ENCODE data around the gene ITPKB.
"Not testable (repeated sequence)": the region's sequence is repeated elsewhere in the genome, so short reads cannot be mapped to it uniquely, and the experiment has no call there.

Gene ITPKB

DNA sequence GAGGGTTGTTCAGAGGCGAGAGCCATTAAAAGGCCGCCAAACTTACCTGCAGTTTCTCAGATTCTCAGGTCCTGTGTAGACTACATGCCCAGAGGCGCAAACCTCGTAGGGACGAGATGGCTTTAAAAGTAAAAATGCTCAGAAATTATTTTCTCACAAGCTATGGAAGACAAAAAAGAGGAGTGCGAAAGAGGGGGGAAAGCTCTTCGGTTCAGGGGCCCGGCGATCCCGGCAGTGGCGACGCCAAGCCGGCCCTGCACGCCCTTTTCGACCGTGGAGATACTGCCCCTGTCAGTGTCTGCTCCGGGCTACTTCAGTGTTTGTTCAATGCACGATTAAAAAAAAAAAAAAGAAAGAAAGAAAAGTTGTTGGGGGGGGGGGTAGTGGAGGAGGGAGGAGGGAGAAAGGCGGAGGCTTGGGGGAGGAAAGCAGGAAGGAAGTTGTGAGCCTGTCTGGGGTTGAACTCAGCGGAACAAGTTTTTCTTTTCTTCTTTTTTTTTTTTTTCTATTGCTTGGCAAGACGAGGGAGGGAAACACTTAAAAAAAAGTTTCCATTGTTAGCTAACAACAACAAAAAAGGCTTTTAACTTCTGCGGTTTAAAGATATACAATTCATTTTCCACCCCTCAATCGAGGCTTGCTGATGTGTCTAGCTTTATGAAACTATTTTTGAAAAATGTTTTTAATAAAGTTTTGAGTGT is at the start of gene ITPKB:
Gene ITPKB (minus strand): TSS at position 288 of the 701 bp plus-strand sequence. CDS start 1,824 bp downstream, outside the sequence.
- DNase-seq (ENCODE audit: low read depth, low spot score): no peak

DNA sequence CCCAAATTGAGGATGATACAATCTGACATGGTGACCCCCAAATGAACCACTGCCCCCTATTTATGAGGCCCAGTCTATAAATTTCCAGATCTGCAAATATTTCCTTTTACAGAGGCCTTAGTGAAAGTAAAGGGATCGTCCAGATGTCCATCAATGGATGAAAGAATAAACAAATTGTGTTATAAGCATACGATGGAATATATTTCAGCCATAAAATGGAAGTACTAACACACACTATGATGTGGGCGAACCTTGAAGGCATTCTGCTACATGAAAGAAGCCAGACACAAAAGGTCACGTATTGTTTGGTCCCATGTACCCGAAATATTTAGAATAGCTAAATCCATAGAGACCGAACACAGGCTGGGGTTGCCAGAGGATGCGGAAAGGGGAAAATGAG is 48.6 kb upstream of the ITPKB start:
- DNase-seq (ENCODE audit: low read depth, low spot score): no peak

DNA sequence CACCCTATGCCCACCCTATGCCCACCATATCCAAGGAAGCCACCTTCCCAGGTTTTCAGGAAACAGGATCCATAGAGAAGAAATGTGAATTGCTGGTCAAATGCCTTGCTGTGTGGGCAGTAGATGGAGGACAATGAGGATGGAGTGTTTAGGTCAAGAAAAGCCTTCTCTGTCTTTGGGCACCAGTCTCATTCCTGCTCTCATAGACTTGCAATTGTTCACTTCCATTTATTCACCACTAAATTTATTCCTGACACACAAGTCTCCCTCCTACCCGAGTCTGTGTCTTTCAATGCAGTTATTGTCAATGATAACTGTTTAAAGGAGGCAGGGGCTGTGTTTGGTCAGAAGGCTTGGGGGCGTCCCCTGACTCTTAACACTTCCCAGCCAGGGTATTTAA is 48.0 kb upstream of the ITPKB start:
- DNase-seq (ENCODE audit: low read depth, low spot score): no peak

DNA sequence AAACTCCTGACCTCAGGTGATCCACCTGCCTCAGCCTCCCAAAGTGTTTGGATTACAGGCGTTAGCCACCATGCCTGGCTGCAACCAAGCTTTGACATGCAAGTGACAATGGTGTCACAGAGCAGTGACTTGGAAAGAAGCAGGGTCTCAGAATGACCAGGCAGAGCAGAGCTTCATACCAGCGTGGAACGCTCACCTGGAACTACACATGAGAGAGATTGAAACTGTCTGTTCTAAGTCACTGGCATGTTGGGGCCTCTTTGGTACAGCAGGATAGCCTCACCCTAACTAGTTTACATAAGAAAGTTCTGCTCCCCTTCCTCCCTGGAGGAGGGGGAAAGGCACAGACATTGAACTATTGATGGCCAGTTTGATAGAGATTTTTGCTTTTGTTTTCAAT is 47.5 kb upstream of the ITPKB start:
- DNase-seq (ENCODE audit: low read depth, low spot score): no peak

DNA sequence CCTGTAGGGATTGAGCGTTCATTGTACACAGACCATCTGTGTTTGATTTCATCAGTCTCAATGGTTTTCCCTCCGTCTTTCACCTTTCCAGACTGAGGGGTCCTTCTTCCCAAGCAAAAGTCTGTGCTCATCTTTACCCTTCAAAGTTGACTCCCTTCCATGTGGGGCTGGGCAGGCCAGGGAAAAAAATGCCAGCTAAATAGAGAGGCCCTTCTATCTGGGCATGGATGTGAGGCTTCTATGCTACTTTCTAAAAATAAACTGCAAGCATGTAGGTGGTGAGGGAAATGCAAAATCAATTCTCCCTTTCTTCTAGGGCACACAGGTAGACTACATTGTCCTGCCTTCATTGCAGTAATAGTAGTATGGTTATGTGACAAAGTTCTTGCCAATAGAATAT is 46.7 kb upstream of the ITPKB start:
- no peak for DNase-seq (ENCODE audit: low read depth, low spot score)

DNA sequence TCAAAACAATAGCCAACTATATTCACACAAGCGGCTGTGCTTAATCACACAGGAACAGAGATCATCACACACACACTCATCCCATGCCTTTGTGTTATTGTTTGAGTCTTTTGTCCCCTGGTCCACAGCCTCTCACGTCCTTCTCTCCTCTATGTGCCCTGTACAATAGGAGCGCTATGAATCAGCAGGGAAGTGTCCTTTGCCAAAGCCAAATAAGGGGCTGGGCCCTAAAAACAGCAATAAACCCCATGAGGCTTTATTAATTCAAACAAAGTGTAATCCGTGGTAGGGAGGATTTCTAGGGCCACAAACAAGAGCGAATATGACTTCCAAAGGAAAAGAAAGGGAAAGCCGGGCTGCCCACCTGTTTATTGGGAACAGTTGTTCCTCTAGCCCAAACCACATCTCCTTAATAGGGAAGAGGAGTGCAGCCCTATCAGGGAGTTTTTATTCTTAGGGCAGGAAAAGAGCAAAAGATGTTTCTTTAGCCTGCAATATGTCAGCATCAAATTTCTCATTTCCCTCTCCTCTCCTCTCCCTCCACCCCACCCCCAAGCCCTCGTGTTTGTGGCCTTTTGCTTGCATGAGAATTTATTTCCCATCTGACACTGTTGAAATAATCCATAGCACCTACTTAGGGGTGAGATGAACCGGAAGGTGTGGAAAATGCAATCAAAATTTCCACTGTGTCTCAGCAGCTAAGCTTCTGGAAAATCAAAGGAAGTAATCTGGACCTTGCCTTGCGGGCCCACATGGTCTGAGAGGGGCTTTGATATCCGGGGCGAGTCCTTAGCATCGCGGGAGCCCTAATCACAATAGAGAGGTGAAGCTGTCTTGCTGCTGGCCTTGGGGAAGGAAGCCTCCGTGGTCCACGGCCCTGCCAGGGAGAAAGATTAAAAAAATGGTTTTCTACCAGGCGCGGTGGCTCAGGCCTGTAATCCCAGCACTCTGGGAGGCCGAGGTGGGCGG is 45.3 kb upstream of the ITPKB start:
- no peak for DNase-seq (ENCODE audit: low read depth, low spot score)

DNA sequence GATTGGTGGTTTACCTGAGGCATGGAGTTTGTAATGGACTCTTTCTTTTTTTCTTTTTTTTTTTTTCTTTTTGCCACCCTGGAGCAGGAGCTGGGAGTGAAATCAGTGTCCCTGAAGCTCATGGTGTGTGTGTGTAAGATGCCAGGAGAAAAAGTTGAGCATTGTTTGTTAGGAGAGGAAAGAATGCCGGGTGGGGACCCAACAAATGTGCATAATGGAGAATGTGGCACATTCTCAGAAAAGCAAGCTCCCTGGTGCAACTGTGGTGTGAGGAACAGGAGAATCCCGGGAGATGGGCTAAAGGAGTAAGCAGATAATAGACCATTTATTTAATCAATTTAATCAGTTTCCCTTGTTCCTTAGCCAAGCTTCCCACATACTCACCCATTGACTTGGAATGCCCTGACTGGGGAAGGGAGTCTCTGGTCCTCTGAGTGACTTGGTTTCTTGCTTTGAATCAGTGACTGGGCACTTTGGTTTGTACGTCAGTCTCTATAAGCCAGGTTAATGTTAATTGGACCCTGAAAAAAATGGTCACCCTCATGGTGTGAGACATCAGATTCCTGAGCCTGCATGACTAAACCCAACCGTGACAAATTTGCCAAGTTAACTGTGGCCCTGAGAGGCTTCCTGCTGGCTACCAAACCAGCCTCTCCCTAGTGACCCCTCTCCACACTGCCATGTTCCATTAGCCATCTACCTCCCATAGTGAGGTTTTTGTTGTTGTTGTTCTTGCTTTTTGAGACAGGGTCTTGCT is 43.9 kb upstream of the ITPKB start:
- DNase-seq (ENCODE audit: low read depth, low spot score): no peak

DNA sequence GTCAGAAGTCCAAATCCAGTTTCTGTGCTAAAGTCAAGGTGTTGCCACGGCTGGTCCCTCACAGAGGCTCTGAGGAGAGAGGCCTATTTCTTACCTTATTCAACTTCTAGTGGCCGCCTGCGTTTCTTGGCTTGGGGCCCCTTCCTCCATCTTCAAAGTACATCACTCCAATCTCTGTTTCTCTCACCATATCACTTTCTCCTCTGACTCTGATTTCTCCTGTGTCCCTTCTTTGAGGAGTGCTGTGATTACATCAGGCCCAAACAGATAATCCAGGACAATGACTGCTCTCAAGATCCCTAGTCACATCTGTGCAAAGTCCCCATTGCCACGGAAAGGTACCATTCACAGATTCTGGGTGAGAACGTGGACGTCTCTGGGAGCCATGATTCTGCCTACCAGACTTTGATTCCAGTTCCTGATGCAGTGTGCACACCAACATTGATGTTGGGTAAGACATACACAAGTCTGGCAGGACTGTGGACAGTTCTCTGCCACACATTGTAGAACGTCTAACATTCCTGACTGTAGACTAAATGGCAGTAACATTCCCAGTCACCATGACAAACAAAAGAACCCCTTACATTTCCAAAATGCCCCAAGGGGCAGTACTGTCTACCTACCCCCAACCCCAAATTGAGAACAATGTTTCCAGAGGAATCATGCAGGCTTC is 43.0 kb upstream of the ITPKB start:
- DNase-seq (ENCODE audit: low read depth, low spot score): no peak

DNA sequence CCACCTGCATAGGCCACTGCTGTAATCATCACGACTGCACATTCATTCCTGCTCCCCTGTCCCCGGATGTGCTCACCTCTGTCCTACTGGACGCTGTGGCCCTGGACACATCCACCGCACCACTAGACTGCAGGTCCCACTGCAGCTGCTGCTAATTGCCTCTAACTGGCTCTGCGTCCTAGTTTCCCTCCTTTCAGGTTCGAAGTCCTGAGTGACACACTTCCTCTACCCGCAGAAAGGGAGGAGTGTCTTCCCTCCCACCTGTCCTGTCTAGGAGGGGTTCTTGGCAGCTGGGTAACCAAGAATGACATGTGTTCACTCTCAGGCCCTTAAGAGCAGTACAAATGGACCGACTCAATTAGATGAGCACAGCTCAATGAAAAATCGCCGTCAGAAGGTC is 40.5 kb upstream of the ITPKB start:
- no peak for DNase-seq (ENCODE audit: low read depth, low spot score)

DNA sequence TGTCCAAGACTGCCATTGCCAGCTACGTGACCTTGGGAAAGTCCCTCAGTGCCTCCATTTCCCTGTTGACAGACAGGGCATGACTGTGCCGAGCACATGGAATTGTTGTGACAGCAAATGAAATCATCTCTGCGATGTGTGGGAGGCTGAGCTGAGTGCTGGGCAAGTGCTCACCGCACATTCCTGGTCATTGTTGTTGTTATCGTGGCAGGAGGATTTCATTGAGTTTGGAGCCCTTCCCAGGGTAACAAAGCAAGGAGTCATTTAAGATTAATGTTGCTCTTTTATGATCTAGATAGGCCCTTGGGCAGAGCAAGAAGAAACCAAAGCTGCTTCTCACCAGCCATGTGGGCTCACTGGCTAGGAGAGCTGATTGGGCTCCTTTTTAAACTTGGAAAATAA is 39.6 kb upstream of the ITPKB start:
- no peak for DNase-seq (ENCODE audit: low read depth, low spot score)

DNA sequence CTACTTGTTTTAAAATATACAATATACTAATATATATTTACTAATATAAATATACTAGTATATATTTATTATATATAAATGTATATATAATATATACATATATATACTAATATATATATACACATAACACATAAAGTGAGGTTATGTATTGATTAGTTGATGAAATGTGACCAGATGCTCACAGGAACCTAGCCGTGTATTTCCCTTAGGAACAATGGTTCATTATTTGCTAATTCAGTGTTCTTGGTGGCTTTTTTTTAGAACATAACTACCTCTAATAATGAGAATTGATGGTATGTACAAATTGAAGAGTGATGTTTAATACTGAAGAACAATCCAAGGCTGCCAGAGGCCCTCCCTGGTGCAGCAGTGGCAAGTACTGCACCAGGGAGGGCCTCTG is 37.9 kb upstream of the ITPKB start:
- no peak for DNase-seq (ENCODE audit: low read depth, low spot score)

DNA sequence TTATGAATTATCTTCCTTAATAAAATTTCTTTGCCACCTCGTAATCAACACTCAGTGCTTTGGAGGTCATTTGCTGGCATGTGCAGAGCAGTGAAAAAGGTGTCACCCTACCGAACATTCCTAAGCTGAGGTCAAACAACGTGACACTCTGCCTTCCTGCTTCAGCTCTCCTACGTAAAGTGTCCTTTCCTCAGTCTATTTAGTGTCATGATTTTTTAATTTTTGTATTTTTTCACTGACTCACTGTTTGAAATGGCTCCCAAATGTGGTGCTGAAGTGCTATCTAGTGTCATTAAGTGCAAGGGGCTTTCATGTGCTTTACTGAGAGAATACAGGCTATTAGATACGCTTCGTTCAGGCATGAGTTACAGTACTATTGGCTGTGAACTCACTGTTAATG is 37.0 kb upstream of the ITPKB start:
- DNase-seq (ENCODE audit: low read depth, low spot score): no peak

DNA sequence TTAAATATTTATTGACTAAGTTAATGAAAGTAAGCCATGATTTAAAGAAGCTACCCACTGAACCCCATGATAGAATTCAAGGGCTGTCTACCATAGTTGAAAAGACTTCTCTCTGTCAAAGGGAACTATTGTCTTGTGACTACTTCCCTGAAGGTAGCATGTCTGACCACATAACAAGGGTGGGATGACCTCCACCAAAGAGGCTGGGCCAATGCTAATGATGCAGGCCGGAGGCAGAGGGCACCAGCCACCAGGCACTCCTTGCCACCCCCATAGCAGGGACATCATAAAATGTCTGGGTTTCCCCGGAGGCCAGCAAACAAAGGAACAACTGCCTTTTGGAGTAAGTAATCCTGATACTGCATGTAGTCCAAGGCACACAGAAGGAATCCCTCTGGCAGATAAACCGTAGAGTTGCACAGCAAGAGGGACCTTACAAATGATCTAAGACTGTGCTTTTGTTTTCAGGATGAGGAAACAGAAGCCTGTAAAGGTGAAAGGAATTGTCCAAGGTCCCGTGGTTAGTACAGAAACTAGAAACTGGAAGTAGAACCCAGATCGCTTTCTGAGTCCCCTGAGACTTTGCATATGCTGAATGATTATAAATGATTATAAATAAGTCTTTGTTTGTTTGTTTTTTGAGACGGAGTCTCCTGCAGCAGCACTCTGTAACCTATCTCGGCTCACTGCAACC is 33.5 kb upstream of the ITPKB start:
- no peak for DNase-seq (ENCODE audit: low read depth, low spot score)

DNA sequence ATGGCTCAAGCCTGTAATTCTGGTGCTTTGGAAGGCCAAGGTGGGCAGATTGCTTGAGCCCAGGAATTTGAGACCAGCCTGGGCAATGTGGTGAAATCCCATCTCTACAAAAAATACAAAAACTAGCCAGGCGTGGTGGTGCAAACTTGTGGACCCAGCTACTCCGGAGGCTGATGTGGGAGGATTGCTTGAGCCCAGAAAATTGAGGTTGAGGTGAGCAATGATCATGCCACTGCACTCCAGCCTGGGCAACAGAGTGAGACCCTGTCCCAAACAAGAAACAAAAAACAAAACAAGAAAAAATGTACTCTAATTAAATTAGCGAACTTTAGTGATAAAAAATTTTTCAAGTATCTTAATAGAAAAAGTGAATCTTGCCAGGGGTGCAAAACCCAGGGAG is 28.1 kb upstream of the ITPKB start:
- not testable (repeated sequence) for DNase-seq (ENCODE audit: low read depth, low spot score)

DNA sequence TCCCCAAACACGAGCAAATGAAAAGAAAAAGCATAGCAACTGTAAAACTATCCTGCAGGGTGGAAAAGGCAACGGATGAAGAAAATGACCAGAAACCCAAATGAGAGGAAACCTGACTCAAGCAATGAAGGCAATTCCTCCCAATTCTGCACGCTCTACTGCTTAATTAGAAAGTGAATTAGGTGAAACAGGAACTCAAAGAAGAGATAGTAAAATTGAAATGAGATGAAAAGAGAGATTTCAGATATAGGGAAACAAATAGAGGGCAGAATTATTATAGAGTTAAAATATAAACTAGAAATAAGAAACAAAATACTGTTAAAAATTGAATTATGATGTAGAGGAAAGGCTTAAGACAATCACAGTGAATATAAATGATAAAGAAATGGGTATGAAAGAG is 27.5 kb upstream of the ITPKB start:
- DNase-seq (ENCODE audit: low read depth, low spot score): no peak

DNA sequence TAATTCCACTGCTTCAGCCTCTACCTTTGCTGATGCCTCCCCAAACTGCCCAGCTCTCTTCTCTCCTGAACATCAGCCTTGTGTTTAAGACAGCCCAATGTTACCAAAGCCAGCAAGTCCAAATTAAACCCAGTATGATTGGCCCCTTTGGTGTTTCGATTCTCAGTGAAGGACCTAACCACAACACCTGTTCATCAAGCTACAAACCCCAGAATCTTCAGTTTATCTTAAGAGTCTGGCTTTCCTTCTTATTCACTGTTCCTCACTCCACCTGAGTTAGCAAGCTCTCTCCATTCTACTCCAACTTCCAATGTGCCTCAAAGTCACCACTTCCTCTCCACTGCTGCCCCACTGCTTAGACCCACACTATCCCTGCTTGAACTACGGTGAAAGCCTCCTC is 25.5 kb upstream of the ITPKB start:
- DNase-seq (ENCODE audit: low read depth, low spot score): no peak

DNA sequence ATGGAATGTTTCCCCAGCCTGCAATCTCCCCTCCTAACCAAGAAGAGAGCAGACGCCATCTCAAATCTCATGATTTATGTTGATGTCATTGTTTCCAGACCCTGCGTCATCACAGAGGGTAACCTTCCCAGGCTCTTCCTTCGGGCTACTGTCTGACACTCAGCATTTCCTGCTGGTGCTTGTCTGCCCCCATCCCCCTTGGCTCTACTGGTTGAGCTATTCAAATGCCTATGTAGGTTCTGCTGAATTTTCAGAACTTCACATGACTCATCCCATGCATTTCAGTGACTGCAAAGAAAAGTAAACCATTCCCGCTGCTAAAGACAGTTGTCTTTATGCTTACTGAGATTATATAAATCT is 24.8 kb upstream of the ITPKB start:
- no peak for DNase-seq (ENCODE audit: low read depth, low spot score)

DNA sequence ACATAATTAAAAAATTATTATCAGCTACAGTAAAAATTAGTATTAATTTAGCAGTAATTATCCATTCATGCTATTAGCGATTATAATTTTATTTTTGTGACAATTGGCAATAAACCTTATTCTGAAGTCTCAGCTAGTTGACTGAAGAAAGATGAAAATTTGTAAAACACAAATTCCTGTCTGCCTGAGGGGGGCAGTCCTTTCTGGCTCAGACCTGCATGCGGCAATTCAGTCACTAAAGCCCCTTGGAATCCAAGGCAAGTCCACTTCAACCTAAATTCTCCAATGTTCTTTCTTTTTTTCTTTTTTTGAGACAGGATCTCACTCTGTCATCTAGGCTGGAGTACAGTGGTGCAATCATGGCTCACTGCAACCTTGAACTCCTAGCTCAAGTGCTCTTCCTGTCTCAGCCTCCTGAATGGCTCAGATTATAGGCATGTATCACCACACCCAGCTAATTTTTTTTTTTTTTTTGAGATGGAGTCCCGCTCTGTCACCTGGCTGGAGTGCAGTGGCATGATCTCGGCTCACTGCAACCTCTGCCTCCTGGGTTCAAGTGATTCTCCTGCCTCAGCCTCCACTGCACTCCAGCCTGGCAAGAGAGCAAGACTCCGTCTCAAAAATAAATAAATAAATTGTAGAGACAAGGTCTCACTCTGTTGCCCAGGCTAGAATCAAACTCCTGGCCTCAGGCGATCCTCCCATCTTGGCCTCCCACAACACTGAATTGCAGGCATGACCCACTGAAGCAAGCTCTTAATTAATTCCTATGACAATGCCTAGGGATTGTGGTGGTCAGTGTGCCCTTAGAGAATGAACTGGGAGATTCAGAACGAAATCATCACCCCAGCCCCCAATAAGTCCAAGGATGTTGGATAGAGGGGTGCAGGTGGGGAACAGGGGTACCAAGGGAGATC is 24.2 kb upstream of the ITPKB start:
- no peak for DNase-seq (ENCODE audit: low read depth, low spot score)

DNA sequence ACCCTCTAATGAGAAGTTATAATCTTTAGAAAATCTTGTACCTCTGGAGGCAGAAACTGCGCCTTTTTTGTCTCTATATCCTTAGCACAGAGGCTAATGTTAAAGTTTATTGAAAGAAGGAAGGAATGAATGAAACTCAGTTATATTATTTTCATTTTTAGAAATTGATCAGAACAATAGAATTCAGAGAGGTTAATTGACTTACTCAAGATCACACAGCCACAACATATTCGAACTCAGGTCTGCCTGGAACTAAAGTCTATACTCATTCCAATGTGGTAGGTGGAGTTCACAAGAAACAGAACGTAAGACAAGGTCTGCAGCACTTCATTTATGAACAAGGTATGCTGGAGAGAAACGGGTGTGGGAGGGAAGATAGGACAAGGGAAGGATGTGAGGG is 23.0 kb upstream of the ITPKB start:
- no peak for DNase-seq (ENCODE audit: low read depth, low spot score)

DNA sequence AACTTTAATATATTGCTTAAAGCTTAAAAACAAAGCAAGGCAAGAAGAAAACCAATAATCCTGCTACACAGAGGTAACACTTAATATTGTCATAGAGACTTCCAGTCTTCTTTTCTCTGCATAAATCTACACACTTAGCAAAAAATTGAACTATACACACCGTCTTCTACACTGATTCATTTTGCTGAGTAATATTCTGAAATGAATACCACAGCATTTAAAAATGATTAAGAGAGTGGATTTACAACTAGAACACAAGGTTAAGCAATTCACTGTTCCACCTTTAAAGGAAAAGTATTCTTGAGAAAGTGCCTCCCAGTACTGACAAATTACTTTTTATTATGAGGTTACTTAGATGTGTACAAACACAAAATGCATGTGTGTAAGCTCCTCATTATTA is 22.2 kb upstream of the ITPKB start:
- no peak for DNase-seq (ENCODE audit: low read depth, low spot score)

Data from activated CD4-positive, CD25-positive, alpha-beta regulatory T cell treated with anti-CD3 and anti-CD28 coated beads, Interleukin-2, amount 50 U/mL, for 16 hours (primary cell).